ENCODE data around the gene TNRC6C. TPM values are rescaled to one million over a fixed set of nuclear protein-coding genes. Genes with fewer than 3 reads are reported as not detected.

Gene TNRC6C
- total RNA-seq, 2 experiments from 2014 or later = 19.6 to 20.3 TPM

GRCh38 chr17:78019367-78019975 lies 61.0 kb downstream of the TNRC6C start:
- intact Hi-C loops (cut with DNase I, micrococcal nuclease) = loop anchor here in 1 of 2 experiments (1.0 kb wide), 2 partner anchors 115 to 157 kb away; no protein-coding TSS in a partner anchor
- ATAC-seq = no peak
- no peaks in the 10 kb centered on the region for H3K27me3 Mint-ChIP-seq
- no peak for DNase-seq
- POLR2A ChIA-PET = interaction anchor here (1.2 to 1.6 kb wide), 2 partner anchors 61 to 138 kb away, joined by 4 read pairs; partner anchors contain the start of gene TNRC6C
- H3K27ac Mint-ChIP-seq = peak overlapping the region; percentile 35
- H3K9me3 Mint-ChIP-seq (ENCODE audit: low read depth) = no peaks in the 10 kb centered on the region
- no peak overlapping the region for H3K4me3 Mint-ChIP-seq
- CTCF ChIA-PET = interaction anchor here (0.6 to 3.2 kb wide), 37 partner anchors 10 to 996 kb away, joined by 3 to 24 read pairs (median 4); no protein-coding TSS in a partner anchor
- peaks cover 33% of the 10 kb centered on the region for H3K4me1 Mint-ChIP-seq
- H3K36me3 Mint-ChIP-seq (ENCODE audit: low read depth) = no peaks in the 10 kb centered on the region

- peak overlapping the region; percentile 78 for H3K27ac Mint-ChIP-seq
- H3K36me3 Mint-ChIP-seq (ENCODE audit: low read depth) = no peaks in the 10 kb centered on the region
- intact Hi-C loops (cut with DNase I, micrococcal nuclease) = loop anchor here in 1 of 2 experiments (1.0 kb wide), 2 partner anchors 114 to 156 kb away; no protein-coding TSS in a partner anchor
- ATAC-seq (peak; percentile 73), DNase-seq (no peak)
- peak overlapping the region; percentile 7 for H3K4me3 Mint-ChIP-seq
- CTCF ChIA-PET = interaction anchor here (0.6 to 3.2 kb wide), 35 partner anchors 10 to 997 kb away, joined by 3 to 24 read pairs (median 4); no protein-coding TSS in a partner anchor
- H3K9me3 Mint-ChIP-seq (ENCODE audit: low read depth) = no peaks in the 10 kb centered on the region
- POLR2A ChIA-PET = interaction anchor here (0.6 to 1.6 kb wide), 4 partner anchors 62 to 205 kb away, joined by 3 to 5 read pairs (median 4); partner anchors contain the start of gene TNRC6C
- H3K4me1 Mint-ChIP-seq = peaks cover 33% of the 10 kb centered on the region
- no peaks in the 10 kb centered on the region for H3K27me3 Mint-ChIP-seq
Measured at GRCh38 chr17:78019976-78020716, 61.6 kb downstream of the TNRC6C start.

GRCh38 chr17:78020717-78021108 lies 62.2 kb downstream of the TNRC6C start:
- Mint-ChIP-seq H3K4me1 (peaks cover 33% of the 10 kb centered on the region), H3K27ac (peak overlapping the region; percentile 78), H3K27me3 (no peaks in the 10 kb centered on the region), H3K36me3 (ENCODE audit: low read depth) (no peaks in the 10 kb centered on the region), H3K4me3 (peak overlapping the region; percentile 21), H3K9me3 (ENCODE audit: low read depth) (no peaks in the 10 kb centered on the region)
- ATAC-seq (no peak), DNase-seq (no peak)
- ChIA-PET CTCF (interaction anchor here (0.6 to 3.2 kb wide), 22 partner anchors 9 to 479 kb away, joined by 3 to 24 read pairs (median 4); no protein-coding TSS in a partner anchor), POLR2A (interaction anchor here (0.6 to 1.6 kb wide), 4 partner anchors 62 to 205 kb away, joined by 3 to 5 read pairs (median 4); partner anchors contain the start of gene TNRC6C)
- intact Hi-C loops (cut with DNase I, micrococcal nuclease) = no loop called here

- intact Hi-C loops (cut with DNase I, micrococcal nuclease) = loop anchor here in 1 of 2 experiments (1.0 kb wide), 1 partner anchor 186 kb away; no protein-coding TSS in a partner anchor
- ChIA-PET POLR2A (no interaction called here), CTCF (interaction anchor here (0.6 to 2.4 kb wide), 3 partner anchors 9 to 440 kb away, joined by 3 to 9 read pairs (median 3); no protein-coding TSS in a partner anchor)
- ATAC-seq (peak; percentile 59), DNase-seq (no peak)
- H3K27ac Mint-ChIP-seq = no peak overlapping the region
- no peaks in the 10 kb centered on the region for H3K27me3 Mint-ChIP-seq
- H3K4me3 Mint-ChIP-seq = no peak overlapping the region
- H3K9me3 Mint-ChIP-seq (ENCODE audit: low read depth) = no peaks in the 10 kb centered on the region
- H3K36me3 Mint-ChIP-seq (ENCODE audit: low read depth) = no peaks in the 10 kb centered on the region
- H3K4me1 Mint-ChIP-seq = peaks cover 43% of the 10 kb centered on the region
Measured at GRCh38 chr17:78022425-78022824, 63.9 kb downstream of the TNRC6C start.

GRCh38 chr17:78023042-78023441 lies 64.5 kb downstream of the TNRC6C start:
- no peak overlapping the region for H3K27ac Mint-ChIP-seq
- no peaks in the 10 kb centered on the region for H3K27me3 Mint-ChIP-seq
- H3K9me3 Mint-ChIP-seq (ENCODE audit: low read depth) = no peaks in the 10 kb centered on the region
- H3K4me1 Mint-ChIP-seq = peaks cover 46% of the 10 kb centered on the region
- peaks cover under 1% of the 10 kb centered on the region for H3K36me3 Mint-ChIP-seq (ENCODE audit: low read depth)
- POLR2A ChIA-PET = no interaction called here
- H3K4me3 Mint-ChIP-seq = no peak overlapping the region
- intact Hi-C loops (cut with DNase I, micrococcal nuclease) = no loop called here
- ATAC-seq (no peak), DNase-seq (no peak)
- CTCF ChIA-PET = interaction anchor here (0.6 to 2.4 kb wide), 9 partner anchors 10 to 565 kb away, joined by 3 to 9 read pairs (median 3); no protein-coding TSS in a partner anchor

- H3K9me3 Mint-ChIP-seq (ENCODE audit: low read depth) = no peaks in the 10 kb centered on the region
- H3K4me1 Mint-ChIP-seq = peaks cover 25% of the 10 kb centered on the region
Measured at GRCh38 chr17:78026381-78026780, 67.9 kb downstream of the TNRC6C start.

GRCh38 chr17:78027121-78027520 lies 68.6 kb downstream of the TNRC6C start:
- Mint-ChIP-seq H3K27ac (no peak overlapping the region), H3K36me3 (ENCODE audit: low read depth) (peaks cover 3% of the 10 kb centered on the region), H3K4me3 (no peak overlapping the region), H3K27me3 (no peaks in the 10 kb centered on the region), H3K9me3 (ENCODE audit: low read depth) (no peaks in the 10 kb centered on the region), H3K4me1 (peaks cover 22% of the 10 kb centered on the region)
- POLR2A ChIA-PET = no interaction called here
- no peak for DNase-seq
- no peak for ATAC-seq
- intact Hi-C loops (cut with DNase I, micrococcal nuclease) = no loop called here
- CTCF ChIA-PET = interaction anchor here (0.7 to 3.6 kb wide), 3 partner anchors 13 to 58 kb away, joined by 4 to 20 read pairs (median 5); no protein-coding TSS in a partner anchor

More at GRCh38 chr17:78026381-78026780, 67.9 kb downstream of the TNRC6C start:
- H3K36me3 Mint-ChIP-seq (ENCODE audit: low read depth) = peaks cover 2% of the 10 kb centered on the region
- H3K27ac Mint-ChIP-seq = peak overlapping the region; percentile 17
- no peak overlapping the region for H3K4me3 Mint-ChIP-seq
- H3K27me3 Mint-ChIP-seq = no peaks in the 10 kb centered on the region
- ChIA-PET POLR2A (no interaction called here), CTCF (interaction anchor here (0.6 to 3.6 kb wide), 3 partner anchors 12 to 200 kb away, joined by 3 to 20 read pairs (median 4); no protein-coding TSS in a partner anchor)
- intact Hi-C loops (cut with DNase I, micrococcal nuclease) = no loop called here
- no peak for ATAC-seq
- DNase-seq = no peak

- POLR2A ChIA-PET = no interaction called here
- H3K36me3 Mint-ChIP-seq (ENCODE audit: low read depth) = peaks cover 16% of the 10 kb centered on the region
- no peaks in the 10 kb centered on the region for H3K9me3 Mint-ChIP-seq (ENCODE audit: low read depth)
- no peak overlapping the region for H3K27ac Mint-ChIP-seq
- peaks cover 30% of the 10 kb centered on the region for H3K4me1 Mint-ChIP-seq
- H3K27me3 Mint-ChIP-seq = no peaks in the 10 kb centered on the region
- ATAC-seq = no peak
- intact Hi-C loops (cut with DNase I, micrococcal nuclease) = no loop called here
- DNase-seq = no peak
- CTCF ChIA-PET = interaction anchor here (0.5 to 1.5 kb wide), 4 partner anchors 9 to 607 kb away, joined by 3 to 4 read pairs (median 4); no protein-coding TSS in a partner anchor
- no peak overlapping the region for H3K4me3 Mint-ChIP-seq
Measured at GRCh38 chr17:78029697-78030096, 71.2 kb downstream of the TNRC6C start.

GRCh38 chr17:78031435-78031834 lies 72.9 kb downstream of the TNRC6C start:
- no peaks in the 10 kb centered on the region for H3K9me3 Mint-ChIP-seq (ENCODE audit: low read depth)
- POLR2A ChIA-PET = no interaction called here
- no peak for ATAC-seq
- intact Hi-C loops (cut with DNase I, micrococcal nuclease) = no loop called here
- no peak overlapping the region for H3K4me3 Mint-ChIP-seq
- DNase-seq = no peak
- H3K36me3 Mint-ChIP-seq (ENCODE audit: low read depth) = peaks cover 25% of the 10 kb centered on the region
- no peaks in the 10 kb centered on the region for H3K27me3 Mint-ChIP-seq
- H3K4me1 Mint-ChIP-seq = peaks cover 34% of the 10 kb centered on the region
- H3K27ac Mint-ChIP-seq = no peak overlapping the region
- CTCF ChIA-PET = interaction anchor here (0.6 to 2.0 kb wide), 11 partner anchors 10 to 367 kb away, joined by 3 to 9 read pairs (median 3); no protein-coding TSS in a partner anchor

- H3K36me3 Mint-ChIP-seq (ENCODE audit: low read depth) = peaks cover 25% of the 10 kb centered on the region
- ATAC-seq = no peak
- peaks cover 27% of the 10 kb centered on the region for H3K4me1 Mint-ChIP-seq
- CTCF ChIA-PET = interaction anchor here (0.7 to 2.0 kb wide), 7 partner anchors 9 to 53 kb away, joined by 3 to 9 read pairs (median 3); no protein-coding TSS in a partner anchor
- no peak overlapping the region for H3K4me3 Mint-ChIP-seq
- no peaks in the 10 kb centered on the region for H3K27me3 Mint-ChIP-seq
- DNase-seq = no peak
- no peaks in the 10 kb centered on the region for H3K9me3 Mint-ChIP-seq (ENCODE audit: low read depth)
- POLR2A ChIA-PET = no interaction called here
- peak overlapping the region; percentile 58 for H3K27ac Mint-ChIP-seq
- intact Hi-C loops (cut with DNase I, micrococcal nuclease) = no loop called here
Measured at GRCh38 chr17:78032166-78032565, 73.7 kb downstream of the TNRC6C start.

All from activated CD4-positive, alpha-beta T cell treated with anti-CD3 and anti-CD28 coated beads for 36 hours (primary cell).